SK-N-SH (cell line): ENCODE data around the gene PRKN.

Experiments used
- CTCF ChIP-seq: fragments of 200-600 bp; sonication (generic); IDR thresholded peaks from 2 replicates; pipeline ENCODE4 v1.6.1; 2017; ENCODE audit warnings: antibody characterized with exemption, mild to moderate bottlenecking, moderate library complexity
- MXI1 ChIP-seq: IDR thresholded peaks from 2 replicates; pipeline ENCODE4 v1.6.1; 2012; ENCODE audit warnings: mild to moderate bottlenecking, low read depth, low read length, improper control_type of control experiment
- TAF1 ChIP-seq: IDR thresholded peaks from 2 replicates; pipeline ENCODE4 v1.6.1; 2012; ENCODE audit warnings: low read depth, mild to moderate bottlenecking, low read length, moderate library complexity, borderline replicate concordance
- TF ChIP-seq, protein P1 (sequence below): IDR thresholded peaks from 2 replicates; pipeline ENCODE4 v1.4.0; 2012; ENCODE audit warnings: low read depth

DNA sequence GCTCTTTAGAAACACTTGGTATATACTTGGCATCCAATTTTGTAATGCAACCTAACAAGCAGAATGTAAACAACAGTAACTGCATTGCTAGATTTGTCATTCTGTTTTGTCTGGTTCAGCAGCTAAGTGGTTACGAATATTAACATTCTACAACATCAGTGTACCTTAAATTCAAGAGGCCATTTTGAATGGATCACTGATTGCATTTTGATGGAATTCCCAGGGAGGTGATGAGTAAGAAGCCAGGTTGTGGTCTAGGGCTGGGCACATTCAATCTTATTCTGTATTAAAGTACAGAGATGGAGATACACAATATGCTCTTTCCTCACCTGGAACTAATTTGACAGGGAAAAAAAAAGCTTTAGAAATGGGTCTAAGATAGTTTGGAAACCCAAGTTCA is 483.5 kb downstream of the PRKN start:
- TF ChIP-seq CTCF (no peak), TAF1 (no peak), MXI1 (no peak)
- TF ChIP-seq, protein P1, sequence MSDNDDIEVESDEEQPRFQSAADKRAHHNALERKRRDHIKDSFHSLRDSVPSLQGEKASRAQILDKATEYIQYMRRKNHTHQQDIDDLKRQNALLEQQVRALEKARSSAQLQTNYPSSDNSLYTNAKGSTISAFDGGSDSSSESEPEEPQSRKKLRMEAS, result no peak
